Progenitor cell of endocrine pancreas (in vitro differentiated cells): ENCODE measurements around the gene GORAB. TPM values are rescaled to one million over a fixed set of nuclear protein-coding genes. Genes with fewer than 3 reads are reported as not detected.

Source experiments
- DNase-seq: peaks from one replicate; pipeline ENCODE4 v3.0.0; 2021; ENCODE audit warnings: low spot score; ENCODE audit not compliant: unreplicated experiment
- H3K27ac Mint-ChIP-seq: 2 replicates; pipeline ENCODE4 v1.8.0; 2021; ENCODE audit warnings: mild to moderate bottlenecking, moderate library complexity, mixed read lengths
- H3K27me3 Mint-ChIP-seq: 2 replicates; pipeline ENCODE4 v1.8.0; 2021; ENCODE audit warnings: mixed read lengths
- H3K36me3 Mint-ChIP-seq: 2 replicates; pipeline ENCODE4 v1.8.0; 2022; ENCODE audit warnings: mixed read lengths; ENCODE audit not compliant: insufficient read depth
- H3K4me1 Mint-ChIP-seq: 2 replicates; pipeline ENCODE4 v1.8.0; 2021; ENCODE audit warnings: low read depth, mixed read lengths
- H3K4me3 Mint-ChIP-seq: 2 replicates; pipeline ENCODE4 v1.8.0; 2021; ENCODE audit warnings: low read depth, mild to moderate bottlenecking, moderate library complexity, mixed read lengths
- H3K9me3 Mint-ChIP-seq: 2 replicates; pipeline ENCODE4 v1.8.0; 2021; ENCODE audit warnings: low read depth, mixed read lengths
- total RNA-seq: library from RNA; stranded (reverse); gene quantifications from 2 replicates; pipeline ENCODE4 v1.2.1, GENCODE V29; 2021
- TF ChIP-seq, protein P1 (sequence below): fragments of 200-600 bp; sonication (generic); IDR thresholded peaks from one replicate; pipeline ENCODE4 v1.5.0; 2021; ENCODE audit warnings: antibody characterized with exemption, mild to moderate bottlenecking; ENCODE audit not compliant: unreplicated experiment

The GORAB gene
- total RNA-seq, 1 donor from 2014 or later: 23.1 TPM

DNA sequence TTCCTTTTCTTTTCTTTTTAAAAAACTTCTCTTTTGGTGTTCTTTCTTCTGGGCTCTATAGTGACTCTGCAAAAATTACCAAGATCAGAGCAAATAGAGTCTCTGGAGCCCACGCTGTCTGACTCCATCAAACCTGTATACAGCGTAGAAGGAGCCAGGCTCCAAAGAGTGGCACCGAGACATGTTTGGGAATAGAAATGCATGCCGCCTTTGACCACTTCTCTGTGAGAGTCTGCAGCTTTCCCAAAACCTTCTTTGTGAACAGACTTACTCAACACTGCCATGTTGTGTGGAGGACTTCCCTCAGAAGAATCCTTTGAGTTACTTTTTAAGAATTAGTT lies 55.3 kb downstream of the GORAB start:
- Mint-ChIP-seq H3K27me3 (peaks cover 67% of the 10 kb centered on the region), H3K4me1 (peaks cover 22% of the 10 kb centered on the region), H3K27ac (no peak overlapping the region), H3K4me3 (no peak overlapping the region), H3K36me3 (no peaks in the 10 kb centered on the region), H3K9me3 (no peaks in the 10 kb centered on the region)
- TF ChIP-seq, protein P1, sequence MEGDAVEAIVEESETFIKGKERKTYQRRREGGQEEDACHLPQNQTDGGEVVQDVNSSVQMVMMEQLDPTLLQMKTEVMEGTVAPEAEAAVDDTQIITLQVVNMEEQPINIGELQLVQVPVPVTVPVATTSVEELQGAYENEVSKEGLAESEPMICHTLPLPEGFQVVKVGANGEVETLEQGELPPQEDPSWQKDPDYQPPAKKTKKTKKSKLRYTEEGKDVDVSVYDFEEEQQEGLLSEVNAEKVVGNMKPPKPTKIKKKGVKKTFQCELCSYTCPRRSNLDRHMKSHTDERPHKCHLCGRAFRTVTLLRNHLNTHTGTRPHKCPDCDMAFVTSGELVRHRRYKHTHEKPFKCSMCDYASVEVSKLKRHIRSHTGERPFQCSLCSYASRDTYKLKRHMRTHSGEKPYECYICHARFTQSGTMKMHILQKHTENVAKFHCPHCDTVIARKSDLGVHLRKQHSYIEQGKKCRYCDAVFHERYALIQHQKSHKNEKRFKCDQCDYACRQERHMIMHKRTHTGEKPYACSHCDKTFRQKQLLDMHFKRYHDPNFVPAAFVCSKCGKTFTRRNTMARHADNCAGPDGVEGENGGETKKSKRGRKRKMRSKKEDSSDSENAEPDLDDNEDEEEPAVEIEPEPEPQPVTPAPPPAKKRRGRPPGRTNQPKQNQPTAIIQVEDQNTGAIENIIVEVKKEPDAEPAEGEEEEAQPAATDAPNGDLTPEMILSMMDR: no peak
- no peak for DNase-seq

DNA sequence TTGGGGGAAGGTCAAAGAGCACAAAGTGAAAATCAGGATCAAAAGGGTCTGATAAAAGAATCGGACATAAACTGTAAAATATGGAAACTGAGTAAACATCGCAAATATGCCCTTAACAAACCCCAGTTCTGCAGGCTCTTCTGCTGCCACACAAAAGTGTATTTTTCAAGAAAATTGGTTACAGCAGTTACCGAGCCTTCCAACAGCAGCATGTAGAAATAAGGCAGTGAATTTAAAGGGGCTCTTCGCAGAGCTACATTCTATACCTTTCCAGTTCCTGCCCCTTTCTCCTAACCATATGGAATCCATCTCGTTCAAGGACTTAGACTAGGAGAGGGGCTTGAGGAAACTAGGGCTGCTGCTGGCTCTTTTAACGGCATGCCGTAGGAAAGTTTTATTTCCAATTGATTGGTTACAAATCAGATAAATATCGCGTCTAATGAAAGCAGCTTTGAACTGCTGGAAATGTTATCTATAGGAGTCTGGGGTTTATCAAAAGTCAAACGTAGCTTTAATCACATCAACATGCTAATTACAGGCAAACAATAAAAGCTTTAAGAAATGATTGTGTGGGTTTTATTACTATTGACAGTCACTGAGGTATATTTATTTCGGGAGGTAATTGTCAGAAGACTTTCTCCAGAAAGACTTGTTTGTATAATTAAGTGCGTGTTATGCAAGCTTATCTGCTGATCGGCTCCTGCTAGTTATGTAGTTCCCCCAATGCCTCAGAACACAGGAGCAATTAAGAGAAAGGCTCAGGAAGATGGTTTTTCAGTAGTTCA lies 59.1 kb downstream of the GORAB start:
- no peak for DNase-seq
- H3K4me3 Mint-ChIP-seq: no peak overlapping the region

DNA sequence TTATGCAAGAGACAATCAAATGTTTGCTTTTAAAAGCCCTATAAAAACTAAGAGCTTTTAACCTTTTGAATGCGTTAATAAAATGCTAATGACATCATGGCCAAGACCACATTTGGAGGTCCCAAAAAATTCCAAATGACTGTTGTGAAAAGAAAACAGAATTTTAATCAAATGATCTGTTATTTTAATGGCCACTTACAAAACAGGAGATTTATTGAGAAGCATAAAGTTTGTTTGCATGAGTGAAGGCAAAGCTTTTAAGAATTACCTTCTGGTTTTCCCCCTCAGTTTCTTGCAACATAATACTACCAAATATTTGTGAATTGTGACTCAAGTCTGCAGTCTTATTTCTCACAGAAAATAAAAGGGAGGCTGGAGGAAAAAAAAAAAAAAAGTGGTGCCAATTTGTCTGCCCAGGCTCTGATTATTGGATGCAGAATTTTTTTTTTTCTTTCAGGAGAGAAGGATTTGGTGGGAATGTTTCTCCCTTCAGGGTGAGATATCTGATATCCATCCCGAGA lies 60.7 kb downstream of the GORAB start:
- H3K27me3 Mint-ChIP-seq: peaks cover 58% of the 10 kb centered on the region
- no peak overlapping the region for H3K27ac Mint-ChIP-seq
- peaks cover 17% of the 10 kb centered on the region for H3K4me1 Mint-ChIP-seq
- H3K36me3 Mint-ChIP-seq: no peaks in the 10 kb centered on the region
- peaks cover 6% of the 10 kb centered on the region for H3K9me3 Mint-ChIP-seq
- no peak overlapping the region for H3K4me3 Mint-ChIP-seq
- DNase-seq: no peak
- TF ChIP-seq, protein P1: no peak

More for the DNA sequence above, 59.1 kb downstream of the GORAB start:
- Mint-ChIP-seq H3K27ac (no peak overlapping the region), H3K4me1 (peaks cover 24% of the 10 kb centered on the region), H3K36me3 (no peaks in the 10 kb centered on the region), H3K27me3 (peaks cover 72% of the 10 kb centered on the region), H3K9me3 (peaks cover 3% of the 10 kb centered on the region)
- TF ChIP-seq, protein P1: no peak

DNA sequence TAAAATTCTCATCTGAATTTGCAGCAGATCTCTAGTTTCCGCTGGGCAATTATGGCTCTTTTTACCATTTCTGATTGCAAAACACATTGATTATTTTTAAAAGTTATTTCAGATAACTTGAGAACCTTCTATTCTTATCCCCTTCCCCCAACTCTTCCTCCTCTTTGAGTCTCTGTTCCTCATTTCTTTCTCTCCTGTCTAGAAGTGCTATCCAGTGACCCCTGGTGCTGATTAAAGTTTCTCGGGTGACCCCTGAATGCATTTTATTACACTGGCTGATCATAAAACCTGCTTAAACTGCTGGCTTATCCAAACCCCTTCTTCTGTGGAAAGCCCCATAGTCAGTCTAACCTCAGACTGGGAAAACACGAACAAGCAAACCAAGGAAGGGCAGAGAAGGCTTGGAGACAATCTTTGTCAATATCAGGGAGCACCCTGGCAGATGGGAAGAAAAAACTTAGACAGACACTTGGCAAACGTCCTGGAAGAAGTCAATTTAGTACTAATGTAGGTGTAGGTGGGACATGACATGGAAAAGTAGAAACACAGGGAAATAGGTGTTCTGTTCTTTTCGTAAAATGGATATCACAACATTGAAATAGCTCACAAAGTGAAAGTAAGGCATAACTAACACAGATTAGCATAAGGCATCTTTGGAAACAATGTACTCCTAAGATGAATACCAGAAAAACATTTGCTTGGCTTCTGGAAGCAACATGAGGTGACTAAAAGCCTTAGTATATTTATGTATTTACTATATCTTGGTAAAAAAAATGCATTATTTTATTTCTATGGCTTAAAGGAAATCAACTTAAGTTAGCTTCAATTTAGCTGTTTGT lies 61.4 kb downstream of the GORAB start:
- Mint-ChIP-seq H3K9me3 (peaks cover 7% of the 10 kb centered on the region), H3K4me1 (peaks cover 17% of the 10 kb centered on the region), H3K27me3 (peaks cover 51% of the 10 kb centered on the region), H3K36me3 (no peaks in the 10 kb centered on the region), H3K4me3 (no peak overlapping the region), H3K27ac (no peak overlapping the region)
- TF ChIP-seq, protein P1: no peak
- DNase-seq: no peak

DNA sequence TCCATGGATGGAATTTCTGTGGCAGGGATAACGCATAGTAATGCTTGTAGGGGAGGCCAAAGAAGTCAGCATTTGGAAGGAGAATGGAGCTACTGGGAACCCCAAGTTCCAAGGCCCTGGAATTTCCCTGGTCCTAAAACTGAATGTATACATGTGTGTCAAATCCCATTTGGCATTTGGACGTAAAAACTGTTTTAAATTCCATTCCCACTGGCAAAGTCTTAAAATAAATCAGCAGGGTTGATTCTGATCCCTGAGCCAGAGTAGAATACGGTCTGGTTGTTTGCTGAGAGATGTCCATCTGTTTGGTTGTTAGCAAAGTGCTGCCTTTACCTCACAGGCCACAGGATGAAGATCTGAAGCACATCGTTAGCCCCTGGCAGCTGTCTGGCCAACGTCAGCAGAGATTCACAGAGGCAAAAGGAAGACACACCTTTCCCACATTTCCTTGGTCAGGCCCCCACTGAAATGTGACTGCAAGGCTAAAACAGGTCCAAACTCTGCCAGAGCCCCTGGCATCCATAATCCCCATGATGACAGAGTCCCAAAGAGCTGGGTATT lies 62.2 kb downstream of the GORAB start:
- H3K27ac Mint-ChIP-seq: no peak overlapping the region
- DNase-seq: no peak
- H3K4me3 Mint-ChIP-seq: no peak overlapping the region
- no peaks in the 10 kb centered on the region for H3K36me3 Mint-ChIP-seq
- H3K27me3 Mint-ChIP-seq: peaks cover 43% of the 10 kb centered on the region
- H3K9me3 Mint-ChIP-seq: peaks cover 7% of the 10 kb centered on the region
- TF ChIP-seq, protein P1: no peak
- H3K4me1 Mint-ChIP-seq: peaks cover 17% of the 10 kb centered on the region
